Measurements from ENCODE around the gene PRSS38.

Gene PRSS38

GRCh38 chr1:227785094-227785804, 30.2 kb upstream of the PRSS38 start:
- H3K4me3 ChIP-seq (ENCODE audit: low read depth, low read length): no peak overlapping the region
- DNase-seq (ENCODE audit: low read depth): no peak
- no peak for TF ChIP-seq CTCF (IDR thresholded peaks at IDR 0.05; ENCODE audit: low read depth, low read length, missing control alignments)

GRCh38 chr1:227785805-227786671, 29.4 kb upstream of the PRSS38 start:
- DNase-seq (ENCODE audit: low read depth): no peak
- no peak overlapping the region for H3K4me3 ChIP-seq (ENCODE audit: low read depth, low read length)
- TF ChIP-seq CTCF (IDR thresholded peaks at IDR 0.05; ENCODE audit: low read depth, low read length, missing control alignments): no peak

- peak overlapping the region; percentile 54 for H3K4me3 ChIP-seq (ENCODE audit: low read depth, low read length)
- no peak for DNase-seq (ENCODE audit: low read depth)
- TF ChIP-seq CTCF (IDR thresholded peaks at IDR 0.05; ENCODE audit: low read depth, low read length, missing control alignments): no peak
Observed at GRCh38 chr1:227786673-227787512, 28.6 kb upstream of the PRSS38 start.

GRCh38 chr1:227787513-227788270, 27.8 kb upstream of the PRSS38 start:
- no peak for TF ChIP-seq CTCF (IDR thresholded peaks at IDR 0.05; ENCODE audit: low read depth, low read length, missing control alignments)
- peak; percentile 80 for DNase-seq (ENCODE audit: low read depth)

GRCh38 chr1:227788271-227789083, 27.0 kb upstream of the PRSS38 start:
- TF ChIP-seq CTCF (IDR thresholded peaks at IDR 0.05; ENCODE audit: low read depth, low read length, missing control alignments): no peak
- DNase-seq (ENCODE audit: low read depth): no peak
- H3K4me3 ChIP-seq (ENCODE audit: low read depth, low read length): peak overlapping the region; percentile 65

More at GRCh38 chr1:227787513-227788270, 27.8 kb upstream of the PRSS38 start:
- H3K4me3 ChIP-seq (ENCODE audit: low read depth, low read length): peak overlapping the region; percentile 54

Measured in GM12864 (cell line).